H1 (cell line): Measurements from ENCODE around the gene OR2A14. TPM values are rescaled to one million over a fixed set of nuclear protein-coding genes. Genes with fewer than 3 reads are reported as not detected.

ENCODE experiments used
- CTCF ChIA-PET: fragments of 300-600 bp; sonication (Branson Sonifier 250); formaldehyde crosslinking; loops from one replicate; lab custom pipeline; 2021; ENCODE audit not compliant: partially characterized antibody; lab: Charles Lee
- POLR2A ChIA-PET: fragments of 300-600 bp; sonication (Branson Sonifier 250); formaldehyde crosslinking; loops from one replicate; lab custom pipeline; 2021; ENCODE audit warnings: inconsistent platforms; ENCODE audit not compliant: partially characterized antibody; lab: Charles Lee
- DNase-seq, 2 experiments: peaks; one replicate each; pipeline versions ENCODE4 v3.0.0 to v3.0.0-alpha.2; 2010 to 2022; ENCODE audit warnings: low spot score in 2 of 2, low read depth in 1 of 2, mixed read lengths in 1 of 2
- FAIRE-seq: peaks from 2 replicates; lab custom pipeline; 2011; peaks lifted over from hg19 to GRCh38; lab: Jason Lieb, UNC
- H2AFZ ChIP-seq: 2 replicates; pipeline ENCODE4 v1.8.1; 2012; ENCODE audit warnings: low read length, inconsistent platforms
- H2AK5ac ChIP-seq: 2 replicates; pipeline ENCODE4 v1.6.1; 2013; ENCODE audit warnings: low read depth, low read length
- H2BK120ac ChIP-seq: replicated peaks from 2 replicates; pipeline ENCODE3; 2013; ENCODE audit warnings: low read depth, low read length, inconsistent platforms
- H2BK12ac ChIP-seq: 2 replicates; pipeline ENCODE4 v1.6.1; 2013; ENCODE audit warnings: low read depth, low read length
- H2BK15ac ChIP-seq: 2 replicates; pipeline ENCODE4 v1.6.1; 2013; ENCODE audit warnings: low read length
- H2BK20ac ChIP-seq: 2 replicates; pipeline ENCODE4 v1.6.1; 2013; ENCODE audit warnings: low read length
- H2BK5ac ChIP-seq: 2 replicates; pipeline ENCODE4 v1.6.1; 2013; ENCODE audit warnings: low read depth, low read length
- H3K14ac ChIP-seq: 2 replicates; pipeline ENCODE4 v1.6.1; 2013; ENCODE audit warnings: inconsistent platforms; ENCODE audit not compliant: insufficient read length
- H3K18ac ChIP-seq: 2 replicates; pipeline ENCODE4 v1.6.1; 2013; ENCODE audit warnings: low read length; ENCODE audit errors: extremely low read depth
- H3K23ac ChIP-seq: 2 replicates; pipeline ENCODE4 v1.6.1; 2013; ENCODE audit warnings: inconsistent platforms; ENCODE audit not compliant: insufficient read length
- H3K23me2 ChIP-seq: 2 replicates; pipeline ENCODE4 v1.6.1; 2013; ENCODE audit warnings: low read depth, low read length
- H3K27ac ChIP-seq: 2 replicates; pipeline ENCODE4 v1.6.1; 2011; ENCODE audit warnings: low read depth, low read length, inconsistent platforms
- H3K27me3 ChIP-seq, 4 experiments: replicated peaks in 1 of 4; 1 replicate in 1 of 4; 2 replicates in 3 of 4; pipeline versions ENCODE4 v1.6.1 to v1.8.1; 2011 to 2013; ENCODE audit warnings: low read length in 3 of 4, mild to moderate bottlenecking in 3 of 4, inconsistent platforms in 2 of 4, mixed read lengths in 2 of 4, moderate library complexity in 1 of 4; ENCODE audit not compliant: control insufficient read depth in 3 of 4, insufficient read depth in 3 of 4; ENCODE audit errors: extremely low read depth in 1 of 4
- H3K36me3 ChIP-seq, 4 experiments: 2 replicates each; pipeline versions ENCODE4 v1.6.1 to v1.8.1; 2011 to 2013; ENCODE audit warnings: mild to moderate bottlenecking in 4 of 4, low read length in 3 of 4, moderate library complexity in 2 of 4, control low read depth in 1 of 4, inconsistent platforms in 1 of 4; ENCODE audit not compliant: insufficient read depth in 4 of 4, control insufficient read depth in 2 of 4
- H3K4ac ChIP-seq: replicated peaks from 2 replicates; pipeline ENCODE3; 2013; ENCODE audit warnings: low read length, low read depth, mixed read lengths, inconsistent platforms; ENCODE audit not compliant: insufficient read length
- H3K4me1 ChIP-seq, 4 experiments: replicated peaks in 1 of 4; 1 replicate in 1 of 4; 2 replicates in 3 of 4; pipeline versions ENCODE4 v1.6.1 to v1.8.1; 2011 to 2013; ENCODE audit warnings: low read length in 3 of 4, inconsistent platforms in 2 of 4, mixed read lengths in 1 of 4; ENCODE audit not compliant: insufficient read depth in 4 of 4, control insufficient read depth in 3 of 4
- H3K4me2 ChIP-seq, 2 experiments: 2 replicates each; pipeline versions ENCODE4 v1.6.1 to v1.8.1; 2011 to 2013; ENCODE audit warnings: low read depth in 2 of 2, low read length in 2 of 2, control low read depth in 1 of 2, inconsistent platforms in 1 of 2, mild to moderate bottlenecking in 1 of 2; ENCODE audit not compliant: insufficient read depth in 1 of 2
- H3K4me3 ChIP-seq, 4 experiments: fragments of 200-600, 300-600 bp in 1 of 4; sonication (generic), shearing (Covaris generic), sonication (Bioruptor Twin) in 1 of 4; 2 replicates each; pipeline versions ENCODE4 v1.5.1 to v1.8.1; 2011 to 2016; ENCODE audit warnings: low read length in 4 of 4, low read depth in 3 of 4, control low read depth in 2 of 4, inconsistent platforms in 2 of 4, mild to moderate bottlenecking in 2 of 4, mixed read lengths in 1 of 4, moderate library complexity in 1 of 4; ENCODE audit not compliant: insufficient read depth in 2 of 4; ENCODE audit errors: extremely low read depth in 1 of 4
- H3K56ac ChIP-seq: replicated peaks from 2 replicates; pipeline ENCODE3; 2013; ENCODE audit warnings: low read depth, mild to moderate bottlenecking, mixed read lengths, low read length, inconsistent platforms; ENCODE audit not compliant: insufficient read length
- H3K79me1 ChIP-seq: 2 replicates; pipeline ENCODE4 v1.6.1; 2013; ENCODE audit warnings: low read depth, low read length, control low read depth
- H3K79me2 ChIP-seq, 2 experiments: 2 replicates each; pipeline versions ENCODE4 v1.6.1 to v1.8.1; 2012 to 2013; ENCODE audit warnings: low read length in 2 of 2, mild to moderate bottlenecking in 2 of 2, inconsistent platforms in 1 of 2; ENCODE audit not compliant: insufficient read depth in 2 of 2, control insufficient read depth in 1 of 2
- H3K9ac ChIP-seq, 4 experiments: replicated peaks in 1 of 4; 1 replicate in 1 of 4; 2 replicates in 3 of 4; pipeline versions ENCODE4 v1.6.1 to v1.8.1; 2011 to 2013; ENCODE audit warnings: low read depth in 3 of 4, low read length in 3 of 4, control low read depth in 2 of 4, mild to moderate bottlenecking in 2 of 4, moderate library complexity in 2 of 4, inconsistent platforms in 1 of 4; ENCODE audit errors: extremely low read depth in 1 of 4
- H3K9me3 ChIP-seq, 2 experiments: 2 replicates each; pipeline versions ENCODE4 v1.6.1 to v1.8.1; 2012 to 2013; ENCODE audit warnings: mild to moderate bottlenecking in 2 of 2, moderate library complexity in 2 of 2, control low read depth in 1 of 2, inconsistent platforms in 1 of 2, low read depth in 1 of 2, low read length in 1 of 2, mixed read lengths in 1 of 2; ENCODE audit not compliant: insufficient read depth in 2 of 2
- H4K20me1 ChIP-seq, 2 experiments: replicated peaks in 1 of 2; 2 replicates each; pipeline versions ENCODE3 to v1.8.1; 2011 to 2013; ENCODE audit warnings: inconsistent platforms in 2 of 2, low read length in 2 of 2, mild to moderate bottlenecking in 1 of 2; ENCODE audit not compliant: insufficient read depth in 2 of 2, control insufficient read depth in 1 of 2
- H4K5ac ChIP-seq: 2 replicates; pipeline ENCODE4 v1.6.1; 2013; ENCODE audit warnings: low read length, low read depth, mixed read lengths, inconsistent platforms; ENCODE audit not compliant: insufficient read length
- H4K8ac ChIP-seq: 2 replicates; pipeline ENCODE4 v1.8.0; 2013; ENCODE audit warnings: mild to moderate bottlenecking, moderate library complexity, low read length, inconsistent platforms; ENCODE audit not compliant: insufficient read depth; ENCODE audit errors: extremely low read depth
- H4K91ac ChIP-seq: replicated peaks from 2 replicates; pipeline ENCODE3; 2013; ENCODE audit warnings: low read length, mixed read lengths, inconsistent platforms; ENCODE audit not compliant: insufficient read length
- BACH1 ChIP-seq: IDR thresholded peaks from 2 replicates; pipeline ENCODE4 v1.6.1; 2012; ENCODE audit warnings: low read length, improper control_type of control experiment
- CBX8 ChIP-seq: fragments of 300-800, 300-1000 bp; sonication (generic); IDR thresholded peaks from 2 replicates; pipeline ENCODE4 v1.7.1; 2016; ENCODE audit warnings: low read depth, low read length, borderline replicate concordance
- CREB1 ChIP-seq: IDR thresholded peaks from 2 replicates; pipeline ENCODE4 v1.6.1; 2012; ENCODE audit warnings: inconsistent platforms
- MAFK ChIP-seq: IDR thresholded peaks from 2 replicates; pipeline ENCODE4 v1.6.1; 2012; ENCODE audit warnings: low read depth, mild to moderate bottlenecking, improper control_type of control experiment, low read length
- MAX ChIP-seq: IDR thresholded peaks from 2 replicates; pipeline ENCODE4 v1.6.1; 2012; ENCODE audit warnings: inconsistent platforms
- NANOG ChIP-seq: IDR thresholded peaks from 2 replicates; pipeline ENCODE4 v1.6.1; 2011; ENCODE audit warnings: low read length, low read depth, mild to moderate bottlenecking, inconsistent platforms; ENCODE audit not compliant: insufficient read depth, poor library complexity, severe bottlenecking
- NRF1 ChIP-seq: IDR thresholded peaks from 2 replicates; pipeline ENCODE4 v1.6.1; 2011; ENCODE audit warnings: mild to moderate bottlenecking, low read depth, low read length, improper control_type of control experiment
- RAD21 ChIP-seq, 2 experiments: IDR thresholded peaks in 1 of 2; conservative IDR thresholded peaks in 1 of 2; 2 replicates each; pipeline ENCODE4 v1.6.1; 2011; ENCODE audit warnings: low read depth in 2 of 2, low read length in 2 of 2, improper control_type of control experiment in 1 of 2, inconsistent platforms in 1 of 2, mild to moderate bottlenecking in 1 of 2, moderate library complexity in 1 of 2
- RBBP5 ChIP-seq: IDR thresholded peaks from 2 replicates; pipeline ENCODE4 v1.7.1; 2012; ENCODE audit warnings: low read depth, mild to moderate bottlenecking, inconsistent platforms, low read length, moderate library complexity, borderline replicate concordance
- SRF ChIP-seq: IDR thresholded peaks from 2 replicates; pipeline ENCODE4 v1.6.1; 2011; ENCODE audit warnings: mild to moderate bottlenecking, low read depth, low read length, moderate library complexity
- TBP ChIP-seq: IDR thresholded peaks from 2 replicates; pipeline ENCODE4 v1.6.1; 2011; ENCODE audit warnings: low read depth, low read length, improper control_type of control experiment
- TEAD4 ChIP-seq: IDR thresholded peaks from 2 replicates; pipeline ENCODE4 v1.6.1; 2012; ENCODE audit warnings: low read depth, low read length, inconsistent platforms, mixed read lengths
- USF2 ChIP-seq: IDR thresholded peaks from 2 replicates; pipeline ENCODE4 v1.6.1; 2011; ENCODE audit warnings: low read length, improper control_type of control experiment
- ZNF274 ChIP-seq: IDR thresholded peaks from 2 replicates; pipeline ENCODE4 v1.7.0; 2012; ENCODE audit warnings: low read length, borderline replicate concordance; ENCODE audit errors: extremely low read depth
- WGBS, 2 experiments: shearing (Covaris generic) in 1 of 2; methylation state at CpG; one replicate each; pipeline versions ENCODE4 v1.1.6 to v1.1.7; 2013 to 2015; ENCODE audit warnings: low lambda C conversion rate in 2 of 2, mixed read lengths in 2 of 2, inconsistent platforms in 1 of 2, low coverage in 1 of 2, missing lambda C conversion rate in 1 of 2; ENCODE audit not compliant: insufficient replicate concordance in 2 of 2, insufficient coverage in 1 of 2, insufficient read length in 1 of 2; ENCODE audit errors: extremely low coverage in 1 of 2, missing lambda C conversion rate in 1 of 2; 5-methylcytosine and 5-hydroxymethylcytosine counted together
- polyA plus RNA-seq, 7 experiments: library from polyadenylated mRNA; depleted of rRNA in 3 of 7; stranded (reverse) in 5 of 7; unstranded in 2 of 7; fragments of >200 nt in 5 of 7; fragments of 200-250 nt in 2 of 7; gene quantifications; 1 replicate in 5 of 7; 2 replicates in 1 of 7; 4 replicates in 1 of 7; pipeline versions ENCODE4 v1.2.1 to v1.2.3, GENCODE V29; 2011 to 2013; ENCODE audit warnings: missing spikeins in 2 of 7, mixed read lengths in 2 of 7
- total RNA-seq: library from RNA; stranded (reverse); fragmentation: NEBNext Ultra II Directional; extraction: Animal tissue kit (Norgen Biotek cat#: 25700); gene quantifications from 2 replicates; pipeline ENCODE4 v1.2.1, GENCODE V29; 2021

OR2A14 gene
- total and polyA plus RNA-seq, 2 of the 8 experiments (the other 6 are each of a cell fraction or from before 2014, with no cell fraction given), result not detected

- Histone ChIP-seq H3K4me1 (no peaks in the 10 kb centered on the region), H3K18ac (no peak overlapping the region), H3K79me2 (no peaks in the 10 kb centered on the region), H2BK120ac (no peak overlapping the region), H3K14ac (no peak overlapping the region), H3K4me2 (no peak overlapping the region), H2AK5ac (no peak overlapping the region), H3K4ac (no peak overlapping the region), H3K4me3 (no peak overlapping the region), H3K9me3 (no peaks in the 10 kb centered on the region), H3K36me3 (no peaks in the 10 kb centered on the region), H2AFZ (no peak overlapping the region), H2BK5ac (no peak overlapping the region), H4K20me1 (no peaks in the 10 kb centered on the region), H3K27me3 (no peaks in the 10 kb centered on the region), H4K91ac (no peak overlapping the region), H3K9ac (no peak overlapping the region), H2BK12ac (no peak overlapping the region), H3K56ac (no peak overlapping the region), H3K23ac (no peak overlapping the region), H4K8ac (no peak overlapping the region), H4K5ac (no peak overlapping the region), H3K27ac (no peak overlapping the region), H3K79me1 (no peaks in the 10 kb centered on the region), H2BK15ac (no peak overlapping the region), H2BK20ac (no peak overlapping the region), H3K23me2 (no peaks in the 10 kb centered on the region)
- FAIRE-seq (no peak), DNase-seq (no peak)
- ChIA-PET POLR2A (no interaction called here), CTCF (no interaction called here)
- WGBS, 2 experiments, result 92% methylated on average over 3 of the region's 3 CpGs; no CpG with 5 or more reads in 1 of the 2 experiments
- TF ChIP-seq RAD21 (IDR thresholded peaks at IDR 0.05 in 1 of 2, conservative IDR thresholded peaks at IDR 0.05 in 1 of 2; ENCODE audit: low read depth in 2 of 2, low read length in 2 of 2) (no peak), CBX8 (no peak), USF2 (no peak), TEAD4 (no peak), TBP (no peak), MAFK (no peak), RBBP5 (no peak), CREB1 (no peak), ZNF274 (no peak), NRF1 (no peak), SRF (no peak), MAX (no peak), BACH1 (no peak), NANOG (no peak)
Observed at GRCh38 chr7:144100607-144101006, 22.4 kb upstream of the OR2A14 start.
